ENCODE data around the gene H2AZ2.

Gene H2AZ2

GRCh38 chr7:44889086-44889781, 41.3 kb upstream of the H2AZ2 start:
- no peak for TF ChIP-seq CTCF (IDR thresholded peaks at IDR 0.05; ENCODE audit: low read depth, low read length)
- no peak for DNase-seq (ENCODE audit: extremely low read depth, low read depth)

GRCh38 chr7:44887293-44887692, 39.4 kb upstream of the H2AZ2 start:
- TF ChIP-seq CTCF (IDR thresholded peaks at IDR 0.05; ENCODE audit: low read depth, low read length) = no peak
- no peak for DNase-seq (ENCODE audit: extremely low read depth, low read depth)

- no peak for TF ChIP-seq CTCF (IDR thresholded peaks at IDR 0.05; ENCODE audit: low read depth, low read length)
- DNase-seq (ENCODE audit: extremely low read depth, low read depth) = peak; percentile 94
Observed at GRCh38 chr7:44885394-44886317, 37.8 kb upstream of the H2AZ2 start, which contains the start of gene PURB. TSS of gene PURB (minus strand) at chr7:44885530. CDS start at chr7:44885348, 182 bp downstream.

- TF ChIP-seq CTCF (IDR thresholded peaks at IDR 0.05; ENCODE audit: low read depth, low read length) = no peak
- peak; percentile 12 for DNase-seq (ENCODE audit: extremely low read depth, low read depth)
Observed at GRCh38 chr7:44884621-44885393, 36.9 kb upstream of the H2AZ2 start.

- TF ChIP-seq CTCF (IDR thresholded peaks at IDR 0.05; ENCODE audit: low read depth, low read length) = no peak
- DNase-seq (ENCODE audit: extremely low read depth, low read depth) = no peak
Observed at GRCh38 chr7:44883961-44884620, 36.2 kb upstream of the H2AZ2 start.

GRCh38 chr7:44882899-44883298, 35.0 kb upstream of the H2AZ2 start:
- no peak for TF ChIP-seq CTCF (IDR thresholded peaks at IDR 0.05; ENCODE audit: low read depth, low read length)
- no peak for DNase-seq (ENCODE audit: extremely low read depth, low read depth)
